Astrocyte (in vitro differentiated cells and primary cell): ENCODE data around the gene CMSS1. TPM values are rescaled to one million over a fixed set of nuclear protein-coding genes. Genes with fewer than 3 reads are reported as not detected.

Experiments used
- DNase-seq: peaks from one replicate; pipeline ENCODE4 v3.0.0-alpha.2; 2010; ENCODE audit warnings: low read depth
- FAIRE-seq: peaks from 2 replicates; lab custom pipeline; 2011; peaks lifted over from hg19 to GRCh38; lab: Jason Lieb, UNC
- H2AFZ ChIP-seq: 2 replicates; pipeline ENCODE4 v1.6.0; 2012; ENCODE audit warnings: low read depth, low read length, inconsistent platforms
- H3K27ac ChIP-seq: 2 replicates; pipeline ENCODE4 v1.5.1; 2011; ENCODE audit warnings: low read depth, low read length, inconsistent platforms
- H3K27me3 ChIP-seq: 2 replicates; pipeline ENCODE4 v1.6.0; 2011; ENCODE audit warnings: low read length, inconsistent platforms; ENCODE audit not compliant: insufficient read depth
- H3K36me3 ChIP-seq: 2 replicates; pipeline ENCODE4 v1.5.1; 2011; ENCODE audit warnings: low read length, inconsistent platforms; ENCODE audit not compliant: insufficient read depth
- H3K4me1 ChIP-seq: 2 replicates; pipeline ENCODE4 v1.5.1; 2011; ENCODE audit warnings: low read length, inconsistent platforms; ENCODE audit not compliant: insufficient read depth
- H3K4me2 ChIP-seq: 2 replicates; pipeline ENCODE4 v1.6.0; 2012; ENCODE audit warnings: low read length, inconsistent platforms
- H3K4me3 ChIP-seq: 2 replicates; pipeline ENCODE4 v1.5.1; 2011; ENCODE audit warnings: low read depth, mild to moderate bottlenecking, low read length, inconsistent platforms; ENCODE audit not compliant: insufficient read depth
- H3K79me2 ChIP-seq: 2 replicates; pipeline ENCODE4 v1.6.0; 2012; ENCODE audit warnings: mild to moderate bottlenecking, low read length, inconsistent platforms; ENCODE audit not compliant: insufficient read depth
- H3K9ac ChIP-seq: 2 replicates; pipeline ENCODE4 v1.6.0; 2012; ENCODE audit warnings: mild to moderate bottlenecking, low read length, inconsistent platforms
- H3K9me3 ChIP-seq: 2 replicates; pipeline ENCODE4 v1.5.1; 2012; ENCODE audit warnings: low read depth, mild to moderate bottlenecking, low read length, inconsistent platforms; ENCODE audit not compliant: insufficient read depth
- H4K20me1 ChIP-seq: 2 replicates; pipeline ENCODE4 v1.6.0; 2012; ENCODE audit warnings: low read length, inconsistent platforms; ENCODE audit not compliant: insufficient read depth
- H3K27ac Mint-ChIP-seq: one replicate; pipeline ENCODE4 v1.8.0; 2021; ENCODE audit warnings: mild to moderate bottlenecking, mixed read lengths; ENCODE audit not compliant: unreplicated experiment
- H3K27me3 Mint-ChIP-seq: one replicate; pipeline ENCODE4 v1.8.0; 2021; ENCODE audit warnings: low read depth, mixed read lengths; ENCODE audit not compliant: unreplicated experiment
- H3K36me3 Mint-ChIP-seq: one replicate; pipeline ENCODE4 v1.8.0; 2021; ENCODE audit warnings: low read depth, mixed read lengths; ENCODE audit not compliant: unreplicated experiment
- H3K4me1 Mint-ChIP-seq: one replicate; pipeline ENCODE4 v1.8.0; 2021; ENCODE audit warnings: low read depth, mixed read lengths; ENCODE audit not compliant: unreplicated experiment
- H3K4me3 Mint-ChIP-seq: one replicate; pipeline ENCODE4 v1.8.0; 2021; ENCODE audit warnings: mild to moderate bottlenecking, moderate library complexity, mixed read lengths; ENCODE audit not compliant: unreplicated experiment
- H3K9me3 Mint-ChIP-seq: one replicate; pipeline ENCODE4 v1.8.0; 2021; ENCODE audit warnings: mild to moderate bottlenecking, mixed read lengths; ENCODE audit not compliant: unreplicated experiment
- EZH2 ChIP-seq: IDR thresholded peaks from 2 replicates; pipeline ENCODE4 v1.6.1; 2012; ENCODE audit warnings: mild to moderate bottlenecking, low read length, inconsistent platforms; ENCODE audit not compliant: insufficient read depth
- total RNA-seq: library from RNA; stranded (reverse); gene quantifications from 2 replicates; pipeline ENCODE4 v1.2.1, GENCODE V29; 2021
- TF ChIP-seq, protein P1 (sequence below): IDR thresholded peaks from 2 replicates; pipeline ENCODE4 v1.5.1; 2011; ENCODE audit warnings: low read depth, mild to moderate bottlenecking, inconsistent platforms, low read length, moderate library complexity; ENCODE audit not compliant: insufficient read depth

The CMSS1 gene
- total RNA-seq, 1 donor from 2014 or later: 12.5 TPM

DNA sequence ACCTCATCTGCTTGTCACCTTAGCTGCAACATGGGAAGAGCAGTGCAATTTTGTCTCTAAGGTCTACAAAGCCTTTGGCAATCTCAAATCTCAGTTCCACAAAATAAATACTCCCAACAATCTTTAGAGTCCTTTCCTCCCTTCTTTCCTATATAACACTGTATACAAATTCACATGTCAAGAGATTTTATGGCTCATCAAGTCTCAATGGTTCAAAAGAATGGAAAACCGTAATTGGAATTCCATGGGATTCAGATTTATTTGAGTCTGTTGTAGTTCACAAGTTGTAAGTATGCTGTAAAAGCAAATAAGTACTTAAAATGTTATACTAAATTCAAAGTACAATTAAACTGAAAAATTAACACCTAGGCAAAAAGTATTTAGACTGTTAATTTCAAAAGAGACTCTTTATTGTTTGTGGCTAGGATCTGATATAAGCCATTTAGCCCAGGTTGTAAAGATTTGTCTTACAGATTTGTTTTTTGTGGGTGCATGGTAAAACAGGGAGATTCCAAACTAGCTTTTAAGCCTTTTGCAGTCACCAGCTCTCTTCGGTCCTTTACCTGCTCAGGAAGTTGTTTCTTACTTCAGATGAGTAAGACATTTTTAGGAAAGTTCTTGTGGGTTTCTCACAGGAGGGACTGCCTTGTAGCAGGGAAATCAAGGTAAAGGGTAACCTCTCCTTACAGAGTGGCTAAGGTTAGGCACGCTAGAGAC lies 50.1 kb downstream of the CMSS1 start:
- H3K79me2 ChIP-seq: peaks cover 98% of the 10 kb centered on the region
- Mint-ChIP-seq H3K4me1 (peaks cover 84% of the 10 kb centered on the region), H3K36me3 (peaks cover 28% of the 10 kb centered on the region), H3K4me3 (peak overlapping the region; percentile 58), H3K27me3 (no peaks in the 10 kb centered on the region), H3K9me3 (no peaks in the 10 kb centered on the region), H3K27ac (peak overlapping the region; percentile 47)
- TF ChIP-seq, protein P1, sequence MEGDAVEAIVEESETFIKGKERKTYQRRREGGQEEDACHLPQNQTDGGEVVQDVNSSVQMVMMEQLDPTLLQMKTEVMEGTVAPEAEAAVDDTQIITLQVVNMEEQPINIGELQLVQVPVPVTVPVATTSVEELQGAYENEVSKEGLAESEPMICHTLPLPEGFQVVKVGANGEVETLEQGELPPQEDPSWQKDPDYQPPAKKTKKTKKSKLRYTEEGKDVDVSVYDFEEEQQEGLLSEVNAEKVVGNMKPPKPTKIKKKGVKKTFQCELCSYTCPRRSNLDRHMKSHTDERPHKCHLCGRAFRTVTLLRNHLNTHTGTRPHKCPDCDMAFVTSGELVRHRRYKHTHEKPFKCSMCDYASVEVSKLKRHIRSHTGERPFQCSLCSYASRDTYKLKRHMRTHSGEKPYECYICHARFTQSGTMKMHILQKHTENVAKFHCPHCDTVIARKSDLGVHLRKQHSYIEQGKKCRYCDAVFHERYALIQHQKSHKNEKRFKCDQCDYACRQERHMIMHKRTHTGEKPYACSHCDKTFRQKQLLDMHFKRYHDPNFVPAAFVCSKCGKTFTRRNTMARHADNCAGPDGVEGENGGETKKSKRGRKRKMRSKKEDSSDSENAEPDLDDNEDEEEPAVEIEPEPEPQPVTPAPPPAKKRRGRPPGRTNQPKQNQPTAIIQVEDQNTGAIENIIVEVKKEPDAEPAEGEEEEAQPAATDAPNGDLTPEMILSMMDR: no peak
- no peak for TF ChIP-seq EZH2
- H3K27me3 ChIP-seq: no peaks in the 10 kb centered on the region
- no peak overlapping the region for H3K4me3 ChIP-seq
- DNase-seq: no peak
- H3K4me1 ChIP-seq: peaks cover 60% of the 10 kb centered on the region
- H2AFZ ChIP-seq: no peak overlapping the region
- H3K9me3 ChIP-seq: no peaks in the 10 kb centered on the region
- H4K20me1 ChIP-seq: peaks cover 60% of the 10 kb centered on the region
- FAIRE-seq: no peak
- peak overlapping the region; percentile 81 for H3K27ac ChIP-seq
- peak overlapping the region; percentile 11 for H3K4me2 ChIP-seq
- H3K9ac ChIP-seq: peak overlapping the region; percentile 62
- peaks cover 37% of the 10 kb centered on the region for H3K36me3 ChIP-seq

GRCh38 chr3:99868311-99868646 lies 50.6 kb downstream of the CMSS1 start:
- Histone ChIP-seq H3K9me3 (no peaks in the 10 kb centered on the region), H3K4me3 (no peak overlapping the region), H3K79me2 (peaks cover 98% of the 10 kb centered on the region), H3K36me3 (peaks cover 32% of the 10 kb centered on the region), H3K27me3 (no peaks in the 10 kb centered on the region), H2AFZ (no peak overlapping the region), H3K4me1 (peaks cover 60% of the 10 kb centered on the region), H3K27ac (no peak overlapping the region), H4K20me1 (peaks cover 65% of the 10 kb centered on the region), H3K4me2 (no peak overlapping the region), H3K9ac (no peak overlapping the region)
- TF ChIP-seq, protein P1: no peak
- no peak for TF ChIP-seq EZH2
- H3K27ac Mint-ChIP-seq: peak overlapping the region; percentile 28
- peaks cover 28% of the 10 kb centered on the region for H3K36me3 Mint-ChIP-seq
- H3K4me1 Mint-ChIP-seq: peaks cover 79% of the 10 kb centered on the region
- no peak for DNase-seq
- FAIRE-seq: no peak
- peak overlapping the region; percentile 58 for H3K4me3 Mint-ChIP-seq
- no peaks in the 10 kb centered on the region for H3K27me3 Mint-ChIP-seq
- no peaks in the 10 kb centered on the region for H3K9me3 Mint-ChIP-seq

GRCh38 chr3:99869621-99870020 lies 52.0 kb downstream of the CMSS1 start:
- Histone ChIP-seq H3K4me1 (peaks cover 60% of the 10 kb centered on the region), H3K4me2 (no peak overlapping the region)

More at GRCh38 chr3:99869621-99870020, 52.0 kb downstream of the CMSS1 start:
- H3K27ac ChIP-seq: no peak overlapping the region
- H2AFZ ChIP-seq: no peak overlapping the region
- peaks cover 67% of the 10 kb centered on the region for H3K4me1 Mint-ChIP-seq
- peaks cover 22% of the 10 kb centered on the region for H3K36me3 ChIP-seq
- peak overlapping the region; percentile 98 for H3K4me3 Mint-ChIP-seq
- no peak for TF ChIP-seq EZH2
- TF ChIP-seq, protein P1: no peak
- H3K27me3 ChIP-seq: no peaks in the 10 kb centered on the region
- peaks cover 98% of the 10 kb centered on the region for H3K79me2 ChIP-seq
- H3K9me3 ChIP-seq: no peaks in the 10 kb centered on the region
- H3K9ac ChIP-seq: peak overlapping the region; percentile 6
- H3K9me3 Mint-ChIP-seq: no peaks in the 10 kb centered on the region
- no peak overlapping the region for H3K4me3 ChIP-seq
- H3K27me3 Mint-ChIP-seq: no peaks in the 10 kb centered on the region
- peaks cover 67% of the 10 kb centered on the region for H4K20me1 ChIP-seq
- DNase-seq (no peak), FAIRE-seq (no peak)
- H3K36me3 Mint-ChIP-seq: peaks cover 29% of the 10 kb centered on the region
- peak overlapping the region; percentile 70 for H3K27ac Mint-ChIP-seq
